HG03469 (cell line): Measurements from ENCODE around the gene POLD2.
A peak's percentile ranks its signal among the peaks of the same experiment; 100 is the strongest.
"Not testable (repeated sequence)": the region's sequence is repeated elsewhere in the genome, so short reads cannot be mapped to it uniquely, and the experiment has no call there.

Experiments used
- ATAC-seq: cut with Tn5 transposase; IDR thresholded peaks from one replicate; pipeline ENCODE4 v1.9.1; 2021; ENCODE audit warnings: mild to moderate bottlenecking, moderate library complexity, moderate number of reproducible peaks; ENCODE audit not compliant: unreplicated experiment

The POLD2 gene

GRCh38 chr7:44123190-44124003, at the start of gene POLD2:
Gene POLD2, minus strand, starts transcription at chr7:44123548. Its CDS starts 1,495 bp downstream, at chr7:44122053.
- peak; percentile 95 for ATAC-seq

- ATAC-seq, result no peak
These were observed 49.6 kb upstream of the POLD2 start for GRCh38 chr7:44172803-44173424.

- ATAC-seq, result no peak
These were observed 49.0 kb upstream of the POLD2 start for GRCh38 chr7:44172352-44172751.

DNA sequence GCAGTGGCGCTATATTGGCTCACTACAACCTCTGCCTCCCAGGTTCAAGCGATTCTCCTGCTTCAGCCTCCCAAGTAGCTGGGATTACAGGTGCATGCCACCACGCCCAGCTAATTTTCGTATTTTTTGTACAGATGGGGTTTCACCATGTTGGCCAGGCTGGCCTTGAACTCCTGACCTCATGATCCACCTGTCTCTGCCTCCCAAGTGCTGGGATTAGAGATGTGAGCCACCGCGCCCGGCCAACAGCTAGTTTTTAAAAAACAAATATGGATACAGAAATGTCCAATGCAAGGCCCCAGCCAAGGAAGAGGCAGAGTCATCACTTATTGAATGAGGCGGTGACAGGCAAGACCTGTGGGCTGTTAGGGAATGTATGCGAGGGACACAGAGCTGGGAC, 48.6 kb upstream of the POLD2 start:
- not testable (repeated sequence) for ATAC-seq

DNA sequence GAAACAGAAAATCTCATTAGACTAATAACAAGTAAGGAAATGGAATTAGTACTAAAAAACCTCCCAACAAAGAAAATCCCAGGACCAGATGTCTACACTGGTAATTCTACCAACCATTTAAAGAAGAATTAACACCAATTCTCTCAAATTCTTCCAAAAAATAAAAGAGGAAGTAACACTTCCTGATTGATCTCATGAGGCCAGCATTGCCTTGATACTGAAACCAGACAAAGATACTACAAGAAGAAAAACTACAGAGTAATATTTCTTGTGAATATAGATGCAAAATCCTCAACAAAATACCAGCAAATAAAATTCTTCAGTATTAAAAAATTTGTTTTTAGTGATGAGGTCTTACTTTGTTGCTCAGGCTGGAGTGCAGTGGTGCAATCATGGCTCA, 44.6 kb upstream of the POLD2 start:
- no peak for ATAC-seq

GRCh38 chr7:44163591-44163990, 40.2 kb upstream of the POLD2 start:
- no peak for ATAC-seq

GRCh38 chr7:44162785-44163395, 39.5 kb upstream of the POLD2 start:
- ATAC-seq, result no peak

GRCh38 chr7:44162179-44162578, 38.8 kb upstream of the POLD2 start:
- no peak for ATAC-seq

DNA sequence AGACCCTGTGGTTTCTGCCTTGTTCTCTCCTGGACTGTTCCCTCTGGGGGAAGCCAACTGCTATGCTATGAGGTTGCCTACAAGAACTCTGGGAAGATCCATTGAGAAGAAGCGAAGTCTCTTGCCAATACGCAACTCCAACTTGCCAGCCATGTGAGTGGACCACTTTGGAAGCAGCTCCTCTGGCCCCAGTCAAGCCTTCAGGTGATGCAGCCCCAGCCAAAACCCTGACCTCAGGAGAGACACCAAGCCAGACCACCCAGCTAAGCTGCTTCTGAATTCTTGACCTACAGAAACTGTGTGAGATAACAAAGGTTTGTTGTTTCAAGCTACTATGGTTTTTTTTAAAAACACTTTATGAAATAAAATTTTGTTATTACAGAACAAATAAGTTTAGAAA, 38.0 kb upstream of the POLD2 start:
- no peak for ATAC-seq

GRCh38 chr7:44159824-44160630, 36.7 kb upstream of the POLD2 start:
- ATAC-seq, result no peak

- no peak for ATAC-seq
These were observed 35.7 kb upstream of the POLD2 start for GRCh38 chr7:44158873-44159631.

GRCh38 chr7:44158096-44158872, 34.9 kb upstream of the POLD2 start:
- ATAC-seq, result no peak

DNA sequence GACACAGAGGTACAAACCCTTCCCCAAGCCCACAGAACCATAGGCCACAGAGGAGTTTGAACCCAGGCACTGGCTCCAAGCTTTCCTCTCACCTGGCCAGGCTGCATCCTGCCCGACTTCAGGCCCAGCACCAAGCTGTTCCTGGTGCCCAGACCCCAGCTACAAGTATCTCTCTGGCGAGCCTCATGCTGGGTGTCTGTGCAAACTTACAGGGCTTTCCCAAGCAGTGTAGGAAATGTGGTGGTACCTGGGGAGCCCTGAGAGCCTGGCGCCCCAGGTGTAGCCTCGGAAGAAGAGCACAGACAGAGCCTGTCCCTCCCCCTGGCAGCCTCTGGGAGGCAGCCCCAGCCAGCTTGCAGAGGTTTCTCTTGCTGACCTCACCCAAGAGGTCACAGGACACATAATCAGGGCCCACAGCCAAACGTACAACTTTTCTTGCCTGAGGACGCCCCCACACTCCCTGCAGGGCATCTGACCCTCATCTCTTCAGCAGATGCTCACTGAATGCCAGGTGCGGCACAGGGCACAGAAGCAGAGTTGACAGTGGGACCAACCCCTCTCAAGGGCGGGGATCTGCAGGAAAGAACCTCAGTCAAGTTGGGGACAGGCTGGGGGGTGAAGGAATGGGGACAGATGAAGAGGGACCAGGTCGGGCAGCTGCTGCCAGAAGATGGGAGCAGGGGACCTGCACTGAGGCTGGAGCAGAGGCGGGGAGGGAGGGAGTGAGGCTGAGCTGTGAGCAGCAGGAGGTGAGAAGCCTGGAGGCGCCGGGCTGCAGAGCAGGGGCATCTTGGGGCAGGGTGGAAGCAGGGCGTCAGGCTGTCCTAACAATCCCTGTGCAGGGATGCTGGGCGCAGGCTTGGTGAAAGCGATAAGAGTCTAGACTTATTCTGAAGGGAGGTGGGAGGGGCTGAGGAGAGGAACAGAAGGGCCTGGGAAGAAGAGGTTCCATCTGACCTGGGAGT, 34.0 kb upstream of the POLD2 start:
- ATAC-seq, result no peak

DNA sequence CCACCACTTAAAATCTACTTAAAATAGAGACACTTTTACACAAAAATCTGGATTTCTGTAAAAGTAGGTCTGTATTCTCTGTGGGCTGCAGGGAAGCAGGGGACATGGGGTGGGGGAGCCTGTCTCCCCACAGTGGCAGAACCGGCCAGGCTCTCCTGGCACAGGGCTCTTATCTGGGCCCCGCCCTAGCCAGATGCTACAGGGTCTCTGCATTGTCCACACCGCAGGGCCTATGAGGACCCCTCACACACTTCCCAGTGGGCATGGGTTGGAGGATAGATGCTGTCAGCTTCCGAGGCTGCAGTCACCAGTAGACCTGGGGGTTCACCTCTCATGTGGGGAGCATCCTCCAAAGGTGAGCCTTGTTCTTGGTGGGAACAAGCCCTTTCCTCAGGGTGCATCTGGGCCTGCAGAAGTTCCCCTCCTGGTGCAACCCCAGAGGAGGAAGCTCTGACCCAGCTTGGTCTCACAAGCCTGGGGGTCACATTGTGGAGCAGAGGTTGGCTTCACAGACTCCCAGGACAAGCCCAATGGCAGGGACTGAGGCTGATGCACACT, 33.2 kb upstream of the POLD2 start:
- no peak for ATAC-seq

DNA sequence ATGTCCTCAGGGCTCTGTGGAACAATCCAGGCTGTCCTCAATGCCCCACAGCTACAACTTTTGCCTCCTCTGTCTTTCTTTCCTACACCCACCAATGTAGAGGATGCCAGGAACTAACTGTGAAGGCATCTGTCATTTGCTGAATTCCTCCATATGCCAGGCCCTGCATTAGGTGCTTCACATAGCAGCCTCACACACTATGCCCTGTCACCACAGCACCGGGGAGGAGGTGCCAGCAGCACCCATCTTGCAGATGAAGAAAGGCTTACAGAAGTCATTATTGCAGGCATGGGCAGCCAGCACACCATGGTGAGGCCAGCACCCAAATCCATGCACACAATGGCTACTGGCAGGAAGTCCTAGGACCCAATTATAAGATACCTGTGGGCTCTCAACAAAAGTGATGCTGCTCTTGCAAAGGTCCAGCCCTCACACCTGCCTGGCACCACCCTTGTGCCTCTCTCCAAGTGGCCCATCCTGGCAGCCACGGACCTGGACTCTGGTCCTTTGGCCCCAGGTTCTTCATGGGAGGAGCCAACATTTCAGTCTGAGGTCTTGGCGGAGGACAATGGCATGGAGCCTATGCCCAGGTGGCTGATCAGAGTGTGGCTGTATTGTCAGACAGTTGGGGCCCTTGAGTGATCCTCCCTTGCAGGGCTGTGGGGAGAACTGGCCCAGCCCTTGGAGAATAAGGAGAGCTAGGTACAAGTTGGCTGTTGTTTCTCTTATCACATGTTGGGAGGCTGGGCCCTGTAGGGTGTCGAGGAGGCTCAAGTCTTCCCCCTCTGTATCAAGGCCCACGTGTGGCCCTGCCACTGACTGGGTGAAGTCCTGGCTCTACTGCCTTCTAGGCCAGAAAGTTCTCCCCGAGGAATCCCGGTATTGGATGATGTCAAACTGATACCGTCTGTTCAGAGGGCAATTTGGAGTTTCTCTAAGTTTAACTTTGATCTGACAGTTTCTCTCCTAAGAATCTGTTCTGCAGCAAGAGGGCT, 32.1 kb upstream of the POLD2 start:
- ATAC-seq, result no peak

- ATAC-seq, result no peak
These were observed 31.4 kb upstream of the POLD2 start for GRCh38 chr7:44154703-44155102.

- no peak for ATAC-seq
These were observed 30.6 kb upstream of the POLD2 start for GRCh38 chr7:44153948-44154335.
